Peyer's patch (tissue), 4 donors: ENCODE results near the gene ECHS1. TPM values are rescaled to one million over a fixed set of nuclear protein-coding genes. Genes with fewer than 3 reads are reported as not detected.

Experiments used
- DNase-seq, 3 donors: peaks; one replicate each; pipeline ENCODE4 v3.0.0-alpha.2; 2017 to 2019
- H3K27ac ChIP-seq, 4 donors: fragments of 200-600 bp; sonication (generic); one replicate each; pipeline ENCODE4 v1.5.1; 2016 to 2019
- H3K27me3 ChIP-seq, 2 donors: fragments of 200-600 bp; sonication (generic); one replicate each; pipeline ENCODE4 v1.5.1; 2019
- H3K36me3 ChIP-seq, 3 donors: fragments of 200-600 bp; sonication (generic); one replicate each; pipeline ENCODE4 v1.5.1; 2016 to 2019
- H3K4me1 ChIP-seq, 4 donors: fragments of 200-600 bp; sonication (generic); one replicate each; pipeline ENCODE4 v1.5.1; 2016 to 2019
- H3K4me3 ChIP-seq, 4 donors: fragments of 200-600 bp; sonication (generic); 1 replicate in 3 of 4; 2 replicates in 1 of 4; pipeline ENCODE4 v1.5.1; 2016 to 2019; ENCODE audit warnings: mild to moderate bottlenecking in 1 of 4
- H3K9me3 ChIP-seq, 4 donors: fragments of 200-600 bp; sonication (generic); one replicate each; pipeline ENCODE4 v1.5.1; 2016 to 2019; ENCODE audit warnings: mild to moderate bottlenecking in 1 of 4
- POLR2A ChIP-seq, 2 donors: fragments of 450-650 bp; IDR thresholded peaks; one replicate each; pipeline ENCODE4 v1.5.1; 2017; ENCODE audit warnings: antibody characterized with exemption in 2 of 2, mild to moderate bottlenecking in 2 of 2, moderate library complexity in 2 of 2
- total RNA-seq, 4 donors: library from RNA; depleted of rRNA; stranded (reverse); fragments of >200 nt; gene quantifications; one replicate each; pipeline ENCODE4 v1.1.0, GENCODE V29; 2016
- TF ChIP-seq, protein P1 (sequence below), 6 experiments: fragments of 450-650 bp in 4 of 6; fragments of 200-600 bp in 2 of 6; sonication (generic) in 1 of 6; IDR thresholded peaks; one replicate each; pipeline ENCODE4 v1.5.1; 2017 to 2019; ENCODE audit warnings: antibody characterized with exemption in 6 of 6, mild to moderate bottlenecking in 3 of 6, moderate library complexity in 1 of 6

The ECHS1 gene
- total RNA-seq, 4 donors from 2014 or later = 87.5 to 211 (median 172) TPM

DNA sequence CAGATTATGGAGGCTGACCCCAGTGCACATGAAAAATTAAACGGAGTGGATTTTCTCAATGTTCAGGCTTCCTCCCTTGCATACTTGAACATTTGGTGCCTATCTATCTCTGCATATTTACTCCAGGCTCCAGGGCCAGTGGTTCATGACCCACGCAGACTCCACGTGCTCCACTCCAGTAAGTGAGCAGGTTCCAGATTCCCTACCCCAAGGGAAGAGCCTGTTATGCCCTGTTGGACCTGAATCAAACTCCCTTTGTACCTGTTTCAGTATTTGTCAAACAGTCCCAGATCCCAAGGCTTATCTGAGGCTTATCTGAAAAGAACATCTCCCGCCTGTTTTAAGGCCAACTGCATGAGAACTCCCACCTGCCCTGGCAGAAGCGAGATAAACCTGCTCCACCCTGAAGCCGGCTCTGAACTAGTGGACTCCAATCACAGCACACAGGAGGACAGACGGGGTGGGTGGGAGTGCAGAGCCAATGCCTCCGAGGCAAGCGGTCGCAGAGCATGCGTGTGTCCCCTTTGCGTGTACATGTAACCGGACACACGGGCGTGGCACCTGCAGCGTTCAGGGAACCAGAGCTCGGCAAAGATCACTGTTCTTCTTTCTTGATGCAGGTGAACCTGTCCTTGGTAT lies 13.1 kb downstream of the ECHS1 start:
- H3K27ac ChIP-seq = peak overlapping the region in 3 of 4 donors; percentile 50 to 97 (median 90)
- no peaks in the 10 kb centered on the region for H3K27me3 ChIP-seq
- peaks cover 7 to 48% (median 10%) of the 10 kb centered on the region in 4 donors for H3K4me1 ChIP-seq
- H3K4me3 ChIP-seq = no peak overlapping the region
- peak in 2 of 3 donors; percentile 67 to 72 for DNase-seq
- TF ChIP-seq, protein P1, sequence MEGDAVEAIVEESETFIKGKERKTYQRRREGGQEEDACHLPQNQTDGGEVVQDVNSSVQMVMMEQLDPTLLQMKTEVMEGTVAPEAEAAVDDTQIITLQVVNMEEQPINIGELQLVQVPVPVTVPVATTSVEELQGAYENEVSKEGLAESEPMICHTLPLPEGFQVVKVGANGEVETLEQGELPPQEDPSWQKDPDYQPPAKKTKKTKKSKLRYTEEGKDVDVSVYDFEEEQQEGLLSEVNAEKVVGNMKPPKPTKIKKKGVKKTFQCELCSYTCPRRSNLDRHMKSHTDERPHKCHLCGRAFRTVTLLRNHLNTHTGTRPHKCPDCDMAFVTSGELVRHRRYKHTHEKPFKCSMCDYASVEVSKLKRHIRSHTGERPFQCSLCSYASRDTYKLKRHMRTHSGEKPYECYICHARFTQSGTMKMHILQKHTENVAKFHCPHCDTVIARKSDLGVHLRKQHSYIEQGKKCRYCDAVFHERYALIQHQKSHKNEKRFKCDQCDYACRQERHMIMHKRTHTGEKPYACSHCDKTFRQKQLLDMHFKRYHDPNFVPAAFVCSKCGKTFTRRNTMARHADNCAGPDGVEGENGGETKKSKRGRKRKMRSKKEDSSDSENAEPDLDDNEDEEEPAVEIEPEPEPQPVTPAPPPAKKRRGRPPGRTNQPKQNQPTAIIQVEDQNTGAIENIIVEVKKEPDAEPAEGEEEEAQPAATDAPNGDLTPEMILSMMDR (IDR thresholded peaks at IDR 0.05) = no peak
- no peak for TF ChIP-seq POLR2A (IDR thresholded peaks at IDR 0.05)
- H3K9me3 ChIP-seq = no peaks in the 10 kb centered on the region
- H3K36me3 ChIP-seq = peaks cover 0 to 40% (median 0%) of the 10 kb centered on the region in 3 donors

DNA sequence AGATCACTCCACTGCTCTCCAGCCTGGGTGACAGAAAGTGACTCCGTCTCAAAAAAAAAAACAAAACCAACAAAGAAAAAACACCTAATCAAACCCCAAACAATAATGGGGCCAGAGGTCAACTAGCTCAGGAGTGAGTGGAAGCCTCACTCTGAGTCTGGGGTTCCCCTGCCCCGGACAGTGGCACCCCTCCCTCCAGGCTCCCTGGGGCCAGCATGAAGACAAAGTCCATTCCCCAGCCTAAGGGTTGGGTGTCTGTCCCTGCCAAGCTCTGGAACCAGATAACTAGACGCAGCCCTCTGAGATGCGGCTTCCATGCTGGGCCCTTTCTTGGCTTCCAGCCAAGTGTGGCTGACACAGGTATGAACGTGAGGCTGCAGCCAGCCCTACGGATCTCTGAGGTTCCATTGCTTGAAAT lies 13.6 kb downstream of the ECHS1 start:
- Histone ChIP-seq H3K27ac (peak overlapping the region in 3 of 4 donors; percentile 50 to 97 (median 90)), H3K27me3 (no peaks in the 10 kb centered on the region), H3K36me3 (peaks cover 0 to 39% (median 0%) of the 10 kb centered on the region in 3 donors), H3K9me3 (no peaks in the 10 kb centered on the region), H3K4me1 (peaks cover 7 to 43% (median 10%) of the 10 kb centered on the region in 4 donors), H3K4me3 (no peak overlapping the region)
- DNase-seq = peak; percentile 45 to 88 (median 87)
- peak in 1 of 2 donors; percentile 49 for TF ChIP-seq POLR2A (IDR thresholded peaks at IDR 0.05)
- TF ChIP-seq, protein P1 (IDR thresholded peaks at IDR 0.05) = peak in 1 of 6 experiments; percentile 11

DNA sequence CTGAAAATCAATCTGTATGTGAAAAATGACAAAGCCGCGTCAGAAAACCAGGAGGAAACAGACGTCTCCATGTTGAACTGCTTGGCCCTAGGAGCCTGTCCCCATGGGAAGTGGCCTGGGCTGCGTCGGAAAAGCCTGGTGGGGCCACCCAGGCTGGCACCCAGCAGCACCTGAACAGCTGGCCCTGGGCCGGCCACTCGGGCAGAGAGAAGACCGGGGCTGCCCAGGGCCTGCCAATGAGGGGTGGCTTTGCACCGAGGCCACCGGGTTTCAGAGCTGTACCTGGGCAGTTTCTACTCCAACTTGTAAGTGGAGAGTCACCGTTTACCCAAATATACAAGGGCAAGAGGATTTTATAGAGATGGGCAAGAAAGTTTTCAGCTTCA lies 14.2 kb downstream of the ECHS1 start:
- H3K36me3 ChIP-seq = peaks cover 0 to 32% (median 0%) of the 10 kb centered on the region in 3 donors
- TF ChIP-seq POLR2A (IDR thresholded peaks at IDR 0.05) = no peak
- TF ChIP-seq, protein P1 (IDR thresholded peaks at IDR 0.05) = no peak

DNA sequence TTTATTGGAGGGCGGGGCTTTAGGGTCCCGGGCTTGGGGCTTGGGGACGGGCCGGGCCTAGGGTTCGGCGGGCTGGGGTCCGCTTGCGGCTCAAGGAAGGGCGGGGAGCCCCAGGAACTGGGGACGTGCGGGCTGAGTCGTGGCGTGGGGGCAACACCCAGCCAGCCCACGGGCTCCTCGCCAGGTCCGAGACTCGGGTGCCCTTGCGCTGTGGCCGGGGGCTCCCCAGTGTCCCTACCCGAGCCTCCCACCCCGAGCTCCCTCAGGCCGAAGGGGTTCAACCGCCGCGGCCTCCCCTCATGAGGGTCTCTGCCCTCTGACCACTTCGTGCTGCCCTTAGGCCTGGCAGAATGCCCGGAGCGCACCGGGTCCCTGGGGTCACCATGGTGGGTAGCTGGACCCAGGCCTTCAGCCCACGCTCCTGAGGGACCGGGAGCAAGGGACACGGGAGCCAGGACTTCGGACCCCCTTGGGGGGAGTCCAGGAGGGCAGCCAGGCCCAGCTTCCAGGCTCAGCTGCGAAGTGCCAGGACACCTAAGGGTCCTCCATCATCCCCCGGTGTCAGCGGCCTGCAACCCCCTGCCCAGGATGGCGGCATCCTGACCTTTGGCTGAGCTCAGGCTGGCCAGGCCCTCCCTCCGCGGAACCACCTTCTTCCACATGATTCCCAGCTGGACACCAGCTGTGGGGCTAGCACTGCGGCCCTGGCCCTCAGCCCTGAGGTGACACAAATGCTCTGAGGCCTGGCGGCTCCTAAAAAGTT lies 14.8 kb downstream of the ECHS1 start:
- Histone ChIP-seq H3K27ac (peak overlapping the region; percentile 50 to 97 (median 83)), H3K4me3 (peak overlapping the region in 2 of 4 donors; percentile 89 to 96), H3K9me3 (no peaks in the 10 kb centered on the region), H3K4me1 (peaks cover 7 to 39% (median 10%) of the 10 kb centered on the region in 4 donors), H3K27me3 (no peaks in the 10 kb centered on the region), H3K36me3 (peaks cover 0 to 27% (median 0%) of the 10 kb centered on the region in 3 donors)
- TF ChIP-seq, protein P1 (IDR thresholded peaks at IDR 0.05) = no peak
- no peak for TF ChIP-seq POLR2A (IDR thresholded peaks at IDR 0.05)
- no peak for DNase-seq

More for the DNA sequence above, 14.2 kb downstream of the ECHS1 start:
- DNase-seq = no peak
- H3K27me3 ChIP-seq = no peaks in the 10 kb centered on the region
- no peaks in the 10 kb centered on the region for H3K9me3 ChIP-seq
- no peak overlapping the region for H3K4me3 ChIP-seq
- H3K27ac ChIP-seq = peak overlapping the region; percentile 38 to 97 (median 70)
- H3K4me1 ChIP-seq = peaks cover 7 to 39% (median 10%) of the 10 kb centered on the region in 4 donors

DNA sequence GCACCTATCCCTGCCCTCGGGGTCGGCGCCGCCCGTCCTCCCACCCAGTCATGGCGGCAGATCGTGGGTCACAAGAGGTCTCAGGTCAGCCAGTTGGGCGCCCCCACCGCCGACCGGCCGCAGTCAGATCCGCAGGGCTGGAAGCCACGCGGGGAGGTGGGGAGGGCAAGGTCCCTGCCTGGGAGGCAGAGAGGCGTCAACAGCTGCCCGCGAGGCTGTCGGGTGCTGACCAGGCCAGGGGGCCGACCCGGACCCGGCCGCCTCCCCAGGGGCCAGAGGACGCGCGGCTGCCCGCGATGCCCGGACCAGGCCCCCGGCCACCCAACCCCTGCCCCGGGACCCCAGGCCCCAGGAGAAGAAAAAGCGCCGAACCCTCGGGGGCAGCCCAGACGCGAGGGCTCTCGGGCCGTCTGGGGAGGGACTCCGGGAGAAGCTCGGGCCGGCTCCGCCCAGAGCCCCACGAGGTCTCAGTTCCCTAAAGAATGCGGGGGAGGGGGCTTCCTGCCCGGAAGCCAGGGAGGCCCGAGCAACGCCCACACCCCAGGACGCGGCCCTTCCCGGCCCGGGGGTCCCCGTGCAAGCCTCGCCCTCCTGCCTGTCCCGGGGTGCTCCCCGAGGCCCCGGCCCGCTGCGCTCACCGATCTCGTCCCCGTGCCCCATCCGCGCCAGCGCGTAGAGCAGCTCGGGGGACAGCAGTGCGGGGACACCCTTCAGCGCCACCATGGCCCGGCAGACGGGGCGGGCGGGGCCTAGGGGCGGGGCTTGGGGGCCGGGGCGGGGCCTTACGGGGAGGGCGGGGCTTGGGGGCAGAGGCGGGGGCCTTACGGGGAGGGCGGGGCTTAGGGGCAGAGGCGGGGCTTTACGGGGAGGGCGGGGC lies 15.6 kb downstream of the ECHS1 start, which contains the start of gene FUOM:
FUOM (minus strand) TSS at position 735 of the 877 bp plus-strand sequence; CDS start at position 723, 12 bp downstream.
- Histone ChIP-seq H3K4me1 (peaks cover 7 to 39% (median 10%) of the 10 kb centered on the region in 4 donors), H3K27me3 (no peaks in the 10 kb centered on the region), H3K9me3 (no peaks in the 10 kb centered on the region), H3K36me3 (peaks cover 0 to 19% (median 0%) of the 10 kb centered on the region in 3 donors), H3K27ac (peak within 1 kb of the TSS; percentile 76 to 97 (median 84)), H3K4me3 (peak within 1 kb of the TSS; percentile 73 to 96 (median 85))
- DNase-seq = peak; percentile 71 to 82 (median 82)
- peak; percentile 27 to 50 for TF ChIP-seq POLR2A (IDR thresholded peaks at IDR 0.05)
- TF ChIP-seq, protein P1 (IDR thresholded peaks at IDR 0.05) = peak in 1 of 6 experiments; percentile 30
